Right renal cortex interstitium (tissue), 3 donors: ENCODE results near the gene STX2. TPM values are rescaled to one million over a fixed set of nuclear protein-coding genes. Genes with fewer than 3 reads are reported as not detected.
"Not testable (repeated sequence)": the region's sequence is repeated elsewhere in the genome, so short reads cannot be mapped to it uniquely, and the experiment has no call there.

Experiments
- DNase-seq, 3 donors: peaks; one replicate each; pipeline ENCODE4 v3.0.0-alpha.2; 2013; ENCODE audit warnings: low read depth in 3 of 3, low spot score in 2 of 3
- polyA plus RNA-seq, 3 donors: library from polyadenylated mRNA; unstranded; fragments of 120-200 nt; gene quantifications; one replicate each; pipeline ENCODE4 v1.2.1, GENCODE V29; 2013; ENCODE audit not compliant: insufficient read length in 3 of 3

STX2 gene
- polyA plus RNA-seq, 3 donors = 26.7 to 28.2 (median 27.9) TPM

DNA sequence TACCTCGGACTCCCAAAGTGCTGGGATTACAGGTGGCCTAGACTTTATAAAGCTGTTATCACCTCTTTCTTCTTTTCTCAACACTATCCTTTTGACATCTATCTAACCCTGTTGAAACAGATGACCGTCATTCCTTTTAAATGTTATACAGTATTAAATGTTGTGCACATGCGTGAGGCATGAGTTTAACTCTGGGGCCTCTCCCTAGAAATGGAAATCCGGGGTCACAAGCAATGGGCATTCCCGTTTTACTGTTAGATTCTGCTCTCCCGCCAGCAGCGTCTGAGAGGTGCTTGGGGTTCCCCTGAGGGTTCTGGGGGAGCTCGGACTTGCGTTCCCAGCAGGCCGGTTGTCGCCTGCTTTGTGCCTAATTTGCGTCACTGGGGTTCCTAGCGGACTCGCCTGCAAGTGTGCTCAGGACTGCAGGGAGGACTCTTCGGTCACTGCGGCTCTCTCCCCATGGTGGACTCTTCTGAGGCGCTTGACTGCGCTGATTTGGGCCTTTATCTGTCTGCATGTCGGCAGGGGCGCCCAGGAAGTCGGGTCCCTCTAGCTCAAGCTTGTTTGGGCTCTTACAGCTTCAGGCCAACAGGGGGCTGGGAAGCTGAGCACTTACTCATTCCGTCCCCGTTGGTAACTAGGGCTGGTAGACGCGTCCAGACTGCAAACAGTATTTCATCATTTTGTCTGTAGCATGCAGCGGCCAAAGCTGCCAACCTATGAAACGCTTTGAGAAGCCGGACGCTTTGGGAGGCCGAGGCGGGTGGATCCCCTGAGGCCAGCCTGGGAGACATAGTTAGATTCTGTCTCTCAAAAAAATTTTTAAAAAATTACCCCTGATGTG is 31.6 kb upstream of the STX2 start:
- no peak for DNase-seq

DNA sequence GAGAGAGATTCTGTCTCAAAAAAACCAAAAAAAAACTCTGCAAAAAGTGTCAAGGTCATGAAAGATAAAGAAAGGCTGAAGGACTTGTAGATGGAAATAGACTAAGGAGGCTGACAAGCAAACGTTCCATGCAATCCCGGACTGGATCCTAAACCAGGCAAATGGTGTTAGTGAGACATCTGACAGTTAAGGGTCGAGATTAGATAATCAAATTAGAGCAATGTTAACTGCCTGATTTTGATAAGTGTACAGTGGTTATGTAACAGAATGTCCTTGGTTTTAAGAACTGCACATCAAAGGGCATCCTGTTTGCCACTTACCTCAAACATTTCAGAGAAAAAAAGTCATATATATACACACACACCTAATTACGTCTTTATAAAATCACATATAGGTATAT is 29.4 kb upstream of the STX2 start:
- DNase-seq = no peak

DNA sequence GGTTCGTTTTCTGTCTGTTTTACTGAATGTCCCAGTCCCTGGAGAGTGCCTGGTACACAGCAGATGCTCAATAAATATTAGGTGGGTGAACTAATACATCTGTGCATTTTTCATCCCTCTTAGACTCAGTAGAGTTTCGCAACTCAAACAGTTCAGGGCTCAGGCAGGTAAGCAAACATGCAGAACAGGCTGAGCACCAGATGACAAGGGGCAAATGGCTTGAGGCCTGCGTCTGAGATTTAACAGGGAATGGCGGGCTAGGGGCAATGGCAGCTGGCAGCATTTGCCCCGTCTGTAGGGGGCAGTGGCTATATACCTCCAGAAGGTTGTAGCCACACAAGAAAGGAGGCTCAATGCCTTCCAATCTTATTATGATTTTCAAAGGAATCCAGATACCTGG is 24.2 kb upstream of the STX2 start:
- no peak for DNase-seq

DNA sequence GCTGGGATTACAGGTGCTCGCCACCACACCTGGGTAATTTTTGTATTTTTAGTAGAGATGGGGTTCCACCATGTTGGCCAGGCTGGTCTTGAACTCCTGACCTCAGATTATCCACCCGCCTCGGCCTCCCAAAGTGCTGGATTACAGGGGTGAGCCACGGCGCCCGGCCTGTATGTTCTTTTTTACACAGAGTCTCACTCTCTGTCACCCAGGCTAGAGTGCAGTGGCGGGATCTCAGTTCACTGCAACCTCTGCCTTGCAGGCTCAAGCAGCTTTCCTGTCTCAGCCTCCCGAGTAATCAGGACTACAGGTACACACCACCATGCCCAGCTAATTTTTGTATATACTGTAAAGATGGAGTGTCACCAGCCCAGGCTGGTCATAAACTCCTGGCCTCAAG is 23.7 kb upstream of the STX2 start:
- not testable (repeated sequence) for DNase-seq

DNA sequence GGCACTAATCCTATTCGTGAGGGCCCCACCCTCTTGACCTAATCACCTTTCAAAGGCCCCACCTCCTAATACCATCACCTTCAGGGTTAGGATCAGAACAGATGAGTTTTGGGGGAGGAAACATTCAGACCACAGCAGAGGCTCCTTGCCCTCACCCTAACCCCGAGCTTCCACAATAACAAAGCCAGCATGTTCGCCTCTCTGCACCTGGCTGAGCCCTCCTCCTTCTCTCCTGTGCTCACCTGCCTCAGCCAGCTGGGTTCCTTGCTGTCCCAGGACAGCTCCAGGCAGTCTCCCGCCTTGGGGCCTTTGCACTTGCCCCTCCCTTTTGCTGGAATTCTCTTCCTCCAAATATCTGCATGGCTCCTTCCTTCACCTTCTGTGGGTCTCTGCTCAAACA is 23.1 kb upstream of the STX2 start:
- DNase-seq = no peak

DNA sequence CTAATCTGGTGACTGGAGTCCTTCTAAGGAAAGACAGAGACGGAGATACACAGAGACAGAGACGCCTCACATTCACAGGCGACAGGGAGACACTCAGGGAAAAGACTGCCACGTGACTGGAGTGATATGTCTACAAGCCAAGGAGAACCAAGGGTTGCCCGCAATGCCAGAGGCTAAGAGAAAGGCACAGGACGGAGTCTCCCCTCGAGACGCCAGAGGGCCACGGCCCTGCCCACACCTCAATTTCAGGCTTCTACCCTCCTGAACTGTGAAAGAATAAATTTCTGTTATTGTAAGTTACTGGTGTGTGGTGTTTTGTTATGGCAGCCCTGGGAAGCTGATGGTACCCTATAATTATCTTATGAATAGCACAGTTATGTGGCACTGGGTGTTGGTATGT is 21.3 kb upstream of the STX2 start:
- no peak for DNase-seq

DNA sequence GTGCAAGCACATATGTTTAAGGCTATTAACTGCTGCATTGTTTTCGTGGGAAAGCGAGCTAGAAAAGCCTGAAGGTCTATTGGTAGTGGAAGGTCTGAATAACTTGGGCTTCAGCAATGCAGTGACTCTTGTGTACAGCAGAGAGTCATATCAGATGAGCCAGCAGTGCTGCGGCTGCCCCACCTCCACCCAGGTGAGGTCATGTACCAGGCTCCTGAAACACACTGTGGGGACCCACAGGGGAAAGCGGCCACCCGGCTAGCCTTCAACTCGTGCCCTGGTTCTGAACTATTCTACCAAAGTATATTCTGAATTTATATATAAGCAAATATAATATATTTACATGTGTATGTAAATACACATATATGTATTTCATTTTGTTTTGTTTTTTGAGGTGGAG is 20.1 kb upstream of the STX2 start:
- no peak for DNase-seq

DNA sequence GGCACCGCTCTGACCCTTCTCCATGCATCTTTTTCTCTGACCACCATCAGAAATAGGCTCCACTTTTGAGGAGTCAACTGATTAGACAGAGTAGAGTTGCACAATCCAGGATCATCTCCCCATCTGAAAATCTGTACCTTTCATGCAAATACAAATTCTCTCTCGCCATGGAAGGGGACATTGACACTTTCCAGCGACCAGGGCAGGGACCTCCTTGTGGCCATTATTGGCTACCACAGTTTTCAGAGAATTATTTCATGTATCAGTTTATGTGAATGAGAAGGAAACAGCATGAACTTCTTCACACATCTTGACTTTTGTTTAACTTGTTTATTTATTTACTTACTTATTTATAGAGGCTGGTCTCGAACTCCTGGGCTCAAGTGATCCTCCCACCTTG is 19.0 kb upstream of the STX2 start:
- no peak for DNase-seq

DNA sequence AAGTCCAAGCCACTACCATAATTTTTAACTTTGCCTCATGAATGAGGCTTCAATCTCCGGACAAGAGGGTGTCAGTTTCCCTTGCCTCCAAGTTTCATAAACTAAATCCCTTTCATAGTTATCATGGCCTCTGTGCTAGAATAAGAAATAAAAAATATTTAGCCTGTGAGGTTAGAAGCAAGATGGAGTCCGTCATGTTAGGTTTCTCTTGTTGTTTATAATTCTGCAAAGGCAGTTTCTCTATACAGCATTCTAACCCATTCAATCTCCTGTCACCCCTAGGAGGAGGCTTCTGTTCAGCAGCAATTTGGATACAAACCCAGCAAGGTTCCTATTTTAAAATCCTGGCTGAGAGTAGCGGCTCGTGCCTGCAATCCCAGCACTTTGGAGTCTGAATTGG is 17.0 kb upstream of the STX2 start:
- no peak for DNase-seq

DNA sequence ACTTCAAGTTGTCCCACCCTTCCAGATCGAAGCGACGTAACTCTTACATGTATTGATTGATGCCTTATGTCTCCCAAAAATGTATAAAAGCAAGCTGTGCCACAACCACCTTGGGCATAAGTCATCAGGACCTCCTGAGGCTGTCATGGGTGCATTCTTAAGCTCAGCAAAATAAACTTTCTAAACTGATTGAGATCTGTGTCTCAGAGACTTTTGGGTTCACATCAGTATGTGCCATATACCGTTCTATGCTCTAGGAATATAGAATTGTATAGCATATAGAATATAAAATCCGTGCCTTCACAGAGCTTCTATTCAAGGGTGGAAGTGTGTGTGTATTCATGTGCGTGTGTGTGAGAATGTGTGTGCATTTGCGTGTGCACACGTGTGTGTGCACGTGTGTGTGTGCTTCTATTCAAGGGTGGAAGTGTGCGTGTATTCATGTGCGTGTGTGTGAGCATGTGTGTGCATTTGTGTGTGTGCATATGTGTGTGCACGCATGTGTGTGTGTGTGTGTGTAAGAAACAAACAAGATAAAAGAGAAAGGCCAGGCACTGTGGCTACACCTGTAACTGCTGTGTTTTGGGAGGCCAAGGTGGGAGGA is 11.5 kb upstream of the STX2 start:
- DNase-seq = no peak

DNA sequence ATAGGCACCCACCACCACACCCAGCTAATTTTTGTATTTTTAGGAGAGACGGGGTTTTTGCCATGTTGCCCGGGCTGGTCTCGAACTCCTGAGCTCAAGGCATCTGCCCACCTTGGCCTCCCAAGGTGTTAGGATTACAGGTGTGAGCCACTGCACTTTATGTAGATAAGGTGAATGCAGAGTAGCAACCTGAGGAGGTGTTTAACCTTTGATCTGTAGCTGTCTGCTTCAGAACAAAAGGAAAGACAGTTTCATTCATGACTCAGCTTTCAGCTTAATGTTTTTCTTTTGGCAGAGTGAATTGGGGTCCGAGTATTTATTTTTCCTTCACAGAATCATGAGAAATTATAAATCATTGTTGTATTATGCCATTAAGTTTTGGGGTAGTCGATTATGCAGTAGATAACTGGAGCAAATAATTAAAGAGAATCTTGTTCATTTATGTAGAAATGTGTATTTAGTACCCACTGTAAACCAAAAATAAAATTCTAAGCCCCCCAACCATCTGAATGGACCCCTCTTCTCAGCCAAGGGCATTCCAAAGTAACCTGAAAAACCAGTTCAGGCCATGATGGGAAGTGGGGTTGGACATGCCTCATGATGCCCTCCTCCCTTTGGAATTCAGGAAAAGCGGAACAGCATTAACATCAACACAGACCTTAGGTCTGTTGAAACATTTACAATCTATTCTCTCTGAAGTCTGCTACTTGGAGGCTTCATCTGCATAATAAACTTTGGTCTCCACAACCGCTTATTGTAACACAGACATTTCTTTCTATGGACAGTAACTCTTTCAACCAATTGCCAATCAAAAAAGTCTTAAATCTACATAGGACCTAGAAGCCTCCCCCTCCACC is 10.7 kb upstream of the STX2 start:
- DNase-seq = peak in 1 of 3 donors; percentile 63

DNA sequence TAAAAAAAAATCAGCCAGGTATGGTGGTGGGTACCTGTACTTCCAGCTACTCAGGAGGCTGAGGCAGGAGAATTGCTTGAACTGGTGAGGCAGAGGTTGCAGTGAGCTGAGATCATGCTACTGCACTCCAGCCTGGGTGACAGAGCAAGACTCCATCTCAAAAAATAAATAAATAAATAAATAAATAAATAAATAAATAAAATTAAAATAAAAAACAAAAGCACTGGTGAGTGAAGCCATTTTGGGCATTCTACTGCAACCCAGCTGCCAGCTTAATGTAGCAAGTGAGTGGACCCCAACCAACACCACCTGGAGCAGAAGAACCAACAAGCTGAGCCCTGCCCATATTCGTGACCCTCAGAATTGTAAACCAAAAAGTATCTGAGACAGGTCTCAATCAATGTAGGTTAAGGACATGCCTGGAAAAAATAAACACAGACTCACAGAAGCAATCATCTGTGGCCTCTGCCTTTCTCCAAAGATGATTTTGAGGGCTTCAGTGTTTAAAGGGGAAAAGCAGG is 9.8 kb upstream of the STX2 start:
- not testable (repeated sequence) for DNase-seq

DNA sequence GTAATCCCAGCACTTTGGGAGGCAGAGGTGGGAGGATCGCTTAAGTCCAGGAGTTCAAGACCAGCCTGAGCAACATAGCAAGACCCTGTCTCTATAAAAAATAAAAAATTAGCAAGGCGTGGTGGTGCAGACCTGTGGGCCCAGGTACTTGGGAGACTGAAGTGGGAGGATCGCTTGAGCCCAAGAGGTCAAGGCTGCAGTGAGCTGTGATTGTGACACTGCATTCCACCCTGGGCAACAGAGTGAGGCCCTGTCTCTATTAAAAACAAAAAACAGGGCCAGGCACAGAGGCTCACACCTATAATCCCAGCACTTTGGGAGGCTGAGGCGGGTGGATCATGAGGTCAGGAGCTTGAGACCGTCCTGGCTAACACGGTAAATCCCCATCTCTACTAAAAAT is 9.1 kb upstream of the STX2 start:
- not testable (repeated sequence) for DNase-seq

DNA sequence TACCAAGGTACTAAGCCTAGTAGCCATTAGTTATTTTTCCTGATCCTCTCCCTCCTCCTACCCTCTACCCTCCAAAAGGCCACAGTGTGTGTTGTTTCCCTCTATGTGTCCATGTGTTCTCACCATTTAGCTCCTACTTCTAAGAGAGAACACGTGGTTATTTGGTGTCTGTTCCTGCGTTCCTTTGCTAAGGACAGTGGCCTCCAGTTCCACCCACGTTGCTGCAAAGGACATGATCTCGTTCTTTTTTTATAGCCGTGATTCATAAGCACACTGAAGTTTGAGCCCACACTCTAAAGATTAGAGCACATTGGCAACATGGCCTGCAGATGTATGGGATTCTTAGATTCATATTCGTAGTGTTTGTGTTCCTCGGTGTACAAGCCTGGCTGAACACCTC is 8.1 kb upstream of the STX2 start:
- DNase-seq = no peak

DNA sequence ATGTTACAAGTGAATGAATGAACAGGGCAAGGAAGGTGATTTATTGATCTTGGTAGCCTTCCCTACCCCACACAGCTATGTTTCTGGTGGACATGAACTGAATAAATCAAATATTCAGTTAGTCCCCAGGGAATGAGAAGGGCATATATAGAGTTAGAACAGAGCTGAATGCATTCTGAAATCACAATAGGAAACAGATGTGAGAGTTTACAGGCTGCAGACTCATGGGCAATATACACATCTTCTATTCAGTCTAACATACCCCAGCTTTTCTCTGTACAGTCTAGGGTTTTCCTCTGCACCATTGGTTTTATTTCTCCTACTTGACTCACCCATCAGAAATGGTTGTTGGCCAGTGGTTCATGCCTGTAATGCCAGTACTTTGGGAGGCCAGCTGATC is 7.3 kb upstream of the STX2 start:
- no peak for DNase-seq

DNA sequence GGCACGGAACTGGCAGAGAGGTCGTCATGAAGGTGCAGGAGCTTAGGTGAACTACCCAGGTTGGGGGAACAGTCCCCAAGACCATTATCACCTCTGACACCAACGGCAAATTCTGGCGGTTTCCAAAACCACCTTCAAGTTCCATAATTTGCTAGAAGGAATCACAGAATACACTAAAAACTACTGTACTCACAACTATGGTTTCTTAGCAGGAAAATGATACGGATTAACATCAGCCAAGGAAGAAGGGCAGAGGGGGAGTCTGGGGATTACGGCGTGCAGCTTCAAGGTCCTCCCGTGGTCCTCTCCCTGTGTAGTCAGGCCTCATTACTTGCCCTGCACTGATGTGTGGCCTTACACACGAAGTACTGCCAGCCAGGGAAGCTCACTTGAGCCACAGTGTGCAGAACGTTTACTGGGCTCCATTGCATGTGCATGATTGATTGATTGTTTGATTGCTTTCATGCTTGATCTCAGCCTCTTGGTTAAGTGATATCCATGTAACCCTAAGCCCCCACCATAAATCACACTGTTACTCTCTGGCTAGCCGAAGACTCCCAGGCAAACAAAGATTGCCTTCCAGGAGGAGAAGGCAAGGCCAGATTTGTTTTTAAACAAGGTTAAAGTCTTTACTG is 837 bp upstream of the STX2 start:
- DNase-seq = peak in 1 of 3 donors; percentile 57

DNA sequence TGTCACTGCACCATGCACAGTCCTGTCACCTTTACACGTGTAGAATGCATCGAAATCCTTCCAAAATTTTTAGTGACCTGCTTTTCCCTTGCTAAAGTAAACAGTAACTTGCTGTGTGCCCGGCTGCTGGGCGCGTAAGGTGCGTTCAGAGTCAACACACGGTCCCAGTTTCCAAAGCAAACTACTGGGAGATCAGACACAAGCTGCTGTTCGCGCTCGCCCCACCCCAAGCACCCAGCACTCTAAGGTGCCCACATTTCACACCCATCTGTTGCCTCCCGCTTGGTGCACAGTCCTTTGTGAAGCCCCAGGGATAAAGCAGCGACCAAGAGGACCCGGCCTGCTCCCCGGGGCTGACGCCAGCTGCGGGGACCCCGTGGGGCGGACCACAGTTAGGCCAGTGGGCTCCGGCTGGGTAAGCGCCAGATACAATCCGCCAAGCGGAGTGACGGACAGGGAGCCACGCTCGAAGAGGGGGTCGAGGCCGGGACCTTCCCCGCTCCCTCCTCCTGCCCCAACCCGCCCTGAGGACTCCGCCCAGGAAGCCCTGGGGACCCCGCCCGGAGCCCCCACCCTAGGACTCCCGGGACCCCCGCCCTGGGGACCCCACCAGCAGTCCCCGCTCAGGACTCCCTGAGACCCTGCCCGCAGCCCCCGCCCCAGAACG is 633 bp downstream of the STX2 start:
- no peak for DNase-seq

DNA sequence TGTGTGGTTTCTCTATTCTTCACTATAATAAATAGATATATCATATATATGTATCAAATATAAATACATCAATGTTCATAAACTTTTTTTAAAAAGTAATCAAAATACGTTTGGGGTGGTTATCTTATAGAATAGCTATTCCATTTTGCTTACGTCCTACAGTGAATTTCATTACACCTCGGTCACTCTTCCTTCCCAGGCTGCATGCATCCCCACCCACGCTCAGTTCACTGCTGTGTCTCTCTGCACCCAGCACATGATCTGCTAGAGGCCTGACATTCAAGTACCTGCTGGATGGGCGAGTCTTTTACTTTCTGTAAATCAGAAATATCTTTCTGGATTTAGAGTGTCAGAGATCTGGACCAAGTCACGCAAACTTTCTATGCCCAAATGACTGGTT is 3.6 kb downstream of the STX2 start:
- no peak for DNase-seq

DNA sequence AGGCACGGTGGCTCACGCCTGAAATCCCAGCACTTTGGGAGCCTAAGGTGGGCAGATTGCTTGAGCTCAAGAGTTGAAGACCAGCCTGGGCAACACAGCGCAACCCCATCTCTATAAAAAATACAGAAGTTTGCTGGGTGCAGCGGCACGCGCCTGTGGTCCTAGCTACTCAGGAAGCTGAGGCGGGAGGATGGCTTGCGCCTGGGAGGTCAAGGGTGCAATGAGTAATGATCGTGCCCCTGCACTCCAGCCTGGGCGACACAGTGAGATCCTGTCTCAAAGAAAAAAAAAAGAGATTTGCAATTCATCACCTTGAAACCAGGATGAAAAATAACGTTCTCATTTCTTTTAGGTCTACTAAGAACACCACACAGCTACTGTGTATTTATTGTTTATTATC is 4.0 kb downstream of the STX2 start:
- no peak for DNase-seq

DNA sequence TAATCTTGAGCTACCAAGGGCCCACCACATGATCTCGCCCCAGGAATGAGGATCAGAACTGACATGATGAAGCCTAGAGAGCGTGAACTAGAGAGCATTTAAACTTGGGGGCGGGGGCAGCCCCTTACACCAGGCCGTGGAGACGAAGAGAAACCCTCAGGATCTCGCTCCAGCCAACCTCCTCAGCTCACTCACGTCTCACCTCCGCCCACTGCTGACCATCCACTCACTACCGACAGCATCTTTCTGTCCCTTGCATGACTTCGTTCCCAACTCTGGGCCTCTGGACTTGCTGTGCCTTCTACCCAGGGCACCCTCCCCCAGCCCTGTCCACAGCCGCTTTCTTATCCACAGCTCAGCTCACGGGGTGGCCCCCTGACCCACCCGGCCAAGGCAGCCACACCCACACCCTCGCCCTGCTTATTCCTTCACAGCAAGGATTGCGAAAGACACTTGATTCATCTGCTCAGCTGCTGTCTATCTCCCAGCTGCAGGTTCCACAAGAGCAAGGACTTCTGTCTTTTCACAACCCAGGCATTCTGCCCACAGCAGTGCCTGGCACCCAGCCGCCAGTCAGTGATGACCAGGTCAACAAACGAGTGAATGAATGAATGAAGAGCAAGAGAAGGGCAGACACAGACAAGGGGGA is 6.4 kb downstream of the STX2 start:
- no peak for DNase-seq
